Effector memory CD4-positive, alpha-beta T cell (primary cell): ENCODE measurements around the gene HK3.

Experiments used
- DNase-seq, 3 donors: peaks; one replicate each; pipeline ENCODE4 v3.0.0-alpha.2; 2020
- H3K27ac ChIP-seq: 2 replicates; pipeline ENCODE4 v1.7.0; 2013; ENCODE audit warnings: mild to moderate bottlenecking, low read length, moderate library complexity; ENCODE audit not compliant: insufficient read depth, poor library complexity, severe bottlenecking
- H3K27me3 ChIP-seq: replicated peaks from 2 replicates; pipeline ENCODE4 v1.7.0; 2013; ENCODE audit warnings: mild to moderate bottlenecking, low read length; ENCODE audit not compliant: insufficient read depth, control insufficient read depth, poor library complexity, severe bottlenecking
- H3K36me3 ChIP-seq: 2 replicates; pipeline ENCODE4 v1.7.0; 2013; ENCODE audit warnings: mild to moderate bottlenecking, low read length, moderate library complexity; ENCODE audit not compliant: control insufficient read depth, insufficient read depth
- H3K4me1 ChIP-seq: 2 replicates; pipeline ENCODE4 v1.7.0; 2013; ENCODE audit warnings: low read length, mild to moderate bottlenecking; ENCODE audit not compliant: control insufficient read depth, insufficient read depth, poor library complexity, severe bottlenecking
- H3K4me3 ChIP-seq: 2 replicates; pipeline ENCODE4 v1.7.0; 2013; ENCODE audit warnings: low read length, low read depth, mild to moderate bottlenecking; ENCODE audit not compliant: insufficient read depth, poor library complexity, severe bottlenecking
- H3K9me3 ChIP-seq: 2 replicates; pipeline ENCODE4 v1.7.0; 2013; ENCODE audit warnings: mild to moderate bottlenecking, low read length, moderate library complexity; ENCODE audit not compliant: control insufficient read depth

HK3 gene

GRCh38 chr5:176886336-176887251 is 12.6 kb downstream of the HK3 start:
- Histone ChIP-seq H3K4me1 (no peaks in the 10 kb centered on the region), H3K27me3 (no peaks in the 10 kb centered on the region), H3K9me3 (no peaks in the 10 kb centered on the region), H3K36me3 (no peaks in the 10 kb centered on the region), H3K4me3 (no peak overlapping the region), H3K27ac (no peak overlapping the region)
- DNase-seq, result no peak

GRCh38 chr5:176884571-176884890 is 14.6 kb downstream of the HK3 start:
- H3K27ac ChIP-seq, result no peak overlapping the region
- H3K36me3 ChIP-seq, result no peaks in the 10 kb centered on the region
- no peaks in the 10 kb centered on the region for H3K4me1 ChIP-seq
- no peaks in the 10 kb centered on the region for H3K27me3 ChIP-seq
- H3K4me3 ChIP-seq, result no peak overlapping the region
- no peaks in the 10 kb centered on the region for H3K9me3 ChIP-seq
- DNase-seq, result no peak

- H3K27me3 ChIP-seq, result no peaks in the 10 kb centered on the region
- DNase-seq, result no peak
- no peaks in the 10 kb centered on the region for H3K9me3 ChIP-seq
- no peaks in the 10 kb centered on the region for H3K4me1 ChIP-seq
- H3K36me3 ChIP-seq, result no peaks in the 10 kb centered on the region
- H3K27ac ChIP-seq, result no peak overlapping the region
- no peak overlapping the region for H3K4me3 ChIP-seq
Observed at GRCh38 chr5:176883700-176884570, 15.2 kb downstream of the HK3 start.

GRCh38 chr5:176882567-176882903 is 16.6 kb downstream of the HK3 start:
- DNase-seq, result no peak
- H3K4me3 ChIP-seq, result no peak overlapping the region
- H3K27me3 ChIP-seq, result no peaks in the 10 kb centered on the region
- H3K36me3 ChIP-seq, result no peaks in the 10 kb centered on the region
- no peaks in the 10 kb centered on the region for H3K9me3 ChIP-seq
- no peak overlapping the region for H3K27ac ChIP-seq
- no peaks in the 10 kb centered on the region for H3K4me1 ChIP-seq

GRCh38 chr5:176881816-176882566 is 17.2 kb downstream of the HK3 start:
- Histone ChIP-seq H3K9me3 (no peaks in the 10 kb centered on the region), H3K27me3 (no peaks in the 10 kb centered on the region), H3K27ac (no peak overlapping the region), H3K36me3 (no peaks in the 10 kb centered on the region), H3K4me1 (no peaks in the 10 kb centered on the region), H3K4me3 (no peak overlapping the region)
- no peak for DNase-seq

GRCh38 chr5:176881021-176881749 is 18.0 kb downstream of the HK3 start:
- Histone ChIP-seq H3K9me3 (no peaks in the 10 kb centered on the region), H3K4me1 (no peaks in the 10 kb centered on the region), H3K36me3 (no peaks in the 10 kb centered on the region), H3K27me3 (peaks cover 2% of the 10 kb centered on the region), H3K4me3 (no peak overlapping the region), H3K27ac (no peak overlapping the region)
- no peak for DNase-seq

- Histone ChIP-seq H3K36me3 (no peaks in the 10 kb centered on the region), H3K4me3 (no peak overlapping the region), H3K27ac (no peak overlapping the region), H3K9me3 (no peaks in the 10 kb centered on the region), H3K4me1 (no peaks in the 10 kb centered on the region), H3K27me3 (peaks cover 6% of the 10 kb centered on the region)
- no peak for DNase-seq
Observed at GRCh38 chr5:176880366-176881020, 18.7 kb downstream of the HK3 start.

- Histone ChIP-seq H3K4me1 (no peaks in the 10 kb centered on the region), H3K4me3 (no peak overlapping the region), H3K36me3 (no peaks in the 10 kb centered on the region), H3K9me3 (no peaks in the 10 kb centered on the region), H3K27me3 (peaks cover 6% of the 10 kb centered on the region), H3K27ac (no peak overlapping the region)
- no peak for DNase-seq
Observed at GRCh38 chr5:176879663-176880361, 19.3 kb downstream of the HK3 start.
